ENCODE data around the gene IFFO2. TPM values are rescaled to one million over a fixed set of nuclear protein-coding genes. Genes with fewer than 3 reads are reported as not detected.

The IFFO2 gene
- total and polyA plus RNA-seq, 4 donors = 0.88 to 7.4 (median 3.0) TPM

DNA sequence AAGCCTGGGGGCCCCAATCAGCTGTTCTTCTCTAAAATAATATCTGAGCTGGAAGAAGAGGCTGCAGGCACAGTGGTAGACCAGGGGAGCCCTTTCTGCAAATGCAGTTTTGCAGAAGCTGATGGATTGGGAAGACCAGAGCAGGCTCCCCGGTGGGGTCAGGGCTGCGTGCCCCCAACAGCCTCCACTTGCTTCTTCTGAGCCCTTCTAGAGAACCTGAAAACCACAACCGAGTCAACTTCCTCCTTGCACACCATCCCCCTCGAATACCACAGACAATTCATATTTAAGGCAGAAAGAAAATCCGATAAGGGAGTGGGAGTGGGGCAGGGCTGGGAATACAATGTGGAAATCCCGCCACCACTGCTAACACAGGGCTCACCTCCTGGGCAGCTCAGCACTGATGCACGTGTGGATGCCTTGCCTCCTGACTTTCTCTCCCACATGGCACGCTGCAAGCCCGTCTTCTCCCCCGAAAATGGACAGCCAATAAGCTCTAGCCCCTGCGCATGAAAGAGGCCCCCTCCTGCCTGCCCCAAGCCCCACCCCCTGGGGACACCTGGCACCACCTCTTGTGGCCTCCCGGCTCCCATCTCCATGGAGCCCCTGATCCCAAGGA, 28.7 kb downstream of the IFFO2 start:
- 76% methylated on average over 12 of the region's 12 CpGs for WGBS
- no peak for DNase-seq (ENCODE audit: low spot score)
- Histone ChIP-seq H3K9me3 (ENCODE audit: control insufficient read depth in 4 of 4, low read length in 3 of 4) (no peaks in the 10 kb centered on the region), H3K9ac (ENCODE audit: low read depth in 1 of 2, low read length in 2 of 2) (no peak overlapping the region), H3K27me3 (ENCODE audit: control insufficient read depth in 4 of 4, insufficient read depth in 4 of 4, low read length in 3 of 4) (no peaks in the 10 kb centered on the region), H3K4me3 (ENCODE audit: low read depth in 1 of 3, low read length in 3 of 3) (no peak overlapping the region), H3K36me3 (ENCODE audit: control insufficient read depth in 4 of 4, insufficient read depth in 3 of 4, low read depth in 1 of 4, low read length in 3 of 4) (no peaks in the 10 kb centered on the region), H3K27ac (ENCODE audit: low read depth in 1 of 2, low read length in 2 of 2) (peak overlapping the region in 1 of 2 donors; percentile 19), H3K4me1 (ENCODE audit: control insufficient read depth in 4 of 4, insufficient read depth in 4 of 4, low read length in 3 of 4) (peaks cover 5 to 26% (median 9%) of the 10 kb centered on the region in 4 donors)
- no peak for TF ChIP-seq GABPA (IDR thresholded peaks at IDR 0.05 in 1 of 2, conservative IDR thresholded peaks at IDR 0.05 in 1 of 2)
- TF ChIP-seq FOXA1 (IDR thresholded peaks at IDR 0.05) = no peak
- no peak for TF ChIP-seq TAF1 (conservative IDR thresholded peaks at IDR 0.05)
- TF ChIP-seq FOXA2 (IDR thresholded peaks at IDR 0.05) = no peak
- TF ChIP-seq, protein P1, sequence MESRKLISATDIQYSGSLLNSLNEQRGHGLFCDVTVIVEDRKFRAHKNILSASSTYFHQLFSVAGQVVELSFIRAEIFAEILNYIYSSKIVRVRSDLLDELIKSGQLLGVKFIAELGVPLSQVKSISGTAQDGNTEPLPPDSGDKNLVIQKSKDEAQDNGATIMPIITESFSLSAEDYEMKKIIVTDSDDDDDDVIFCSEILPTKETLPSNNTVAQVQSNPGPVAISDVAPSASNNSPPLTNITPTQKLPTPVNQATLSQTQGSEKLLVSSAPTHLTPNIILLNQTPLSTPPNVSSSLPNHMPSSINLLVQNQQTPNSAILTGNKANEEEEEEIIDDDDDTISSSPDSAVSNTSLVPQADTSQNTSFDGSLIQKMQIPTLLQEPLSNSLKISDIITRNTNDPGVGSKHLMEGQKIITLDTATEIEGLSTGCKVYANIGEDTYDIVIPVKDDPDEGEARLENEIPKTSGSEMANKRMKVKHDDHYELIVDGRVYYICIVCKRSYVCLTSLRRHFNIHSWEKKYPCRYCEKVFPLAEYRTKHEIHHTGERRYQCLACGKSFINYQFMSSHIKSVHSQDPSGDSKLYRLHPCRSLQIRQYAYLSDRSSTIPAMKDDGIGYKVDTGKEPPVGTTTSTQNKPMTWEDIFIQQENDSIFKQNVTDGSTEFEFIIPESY (IDR thresholded peaks at IDR 0.05) = no peak
- TF ChIP-seq NR2F2 (IDR thresholded peaks at IDR 0.05) = no peak
- TF ChIP-seq, protein P2, sequence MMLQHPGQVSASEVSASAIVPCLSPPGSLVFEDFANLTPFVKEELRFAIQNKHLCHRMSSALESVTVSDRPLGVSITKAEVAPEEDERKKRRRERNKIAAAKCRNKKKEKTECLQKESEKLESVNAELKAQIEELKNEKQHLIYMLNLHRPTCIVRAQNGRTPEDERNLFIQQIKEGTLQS (IDR thresholded peaks at IDR 0.05) = no peak
- no peak for TF ChIP-seq RAD21 (IDR thresholded peaks at IDR 0.05)
- no peak for TF ChIP-seq YY1 (IDR thresholded peaks at IDR 0.05)
- TF ChIP-seq, protein P3, sequence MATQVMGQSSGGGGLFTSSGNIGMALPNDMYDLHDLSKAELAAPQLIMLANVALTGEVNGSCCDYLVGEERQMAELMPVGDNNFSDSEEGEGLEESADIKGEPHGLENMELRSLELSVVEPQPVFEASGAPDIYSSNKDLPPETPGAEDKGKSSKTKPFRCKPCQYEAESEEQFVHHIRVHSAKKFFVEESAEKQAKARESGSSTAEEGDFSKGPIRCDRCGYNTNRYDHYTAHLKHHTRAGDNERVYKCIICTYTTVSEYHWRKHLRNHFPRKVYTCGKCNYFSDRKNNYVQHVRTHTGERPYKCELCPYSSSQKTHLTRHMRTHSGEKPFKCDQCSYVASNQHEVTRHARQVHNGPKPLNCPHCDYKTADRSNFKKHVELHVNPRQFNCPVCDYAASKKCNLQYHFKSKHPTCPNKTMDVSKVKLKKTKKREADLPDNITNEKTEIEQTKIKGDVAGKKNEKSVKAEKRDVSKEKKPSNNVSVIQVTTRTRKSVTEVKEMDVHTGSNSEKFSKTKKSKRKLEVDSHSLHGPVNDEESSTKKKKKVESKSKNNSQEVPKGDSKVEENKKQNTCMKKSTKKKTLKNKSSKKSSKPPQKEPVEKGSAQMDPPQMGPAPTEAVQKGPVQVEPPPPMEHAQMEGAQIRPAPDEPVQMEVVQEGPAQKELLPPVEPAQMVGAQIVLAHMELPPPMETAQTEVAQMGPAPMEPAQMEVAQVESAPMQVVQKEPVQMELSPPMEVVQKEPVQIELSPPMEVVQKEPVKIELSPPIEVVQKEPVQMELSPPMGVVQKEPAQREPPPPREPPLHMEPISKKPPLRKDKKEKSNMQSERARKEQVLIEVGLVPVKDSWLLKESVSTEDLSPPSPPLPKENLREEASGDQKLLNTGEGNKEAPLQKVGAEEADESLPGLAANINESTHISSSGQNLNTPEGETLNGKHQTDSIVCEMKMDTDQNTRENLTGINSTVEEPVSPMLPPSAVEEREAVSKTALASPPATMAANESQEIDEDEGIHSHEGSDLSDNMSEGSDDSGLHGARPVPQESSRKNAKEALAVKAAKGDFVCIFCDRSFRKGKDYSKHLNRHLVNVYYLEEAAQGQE (IDR thresholded peaks at IDR 0.05) = no peak
- no peak for TF ChIP-seq RXRA (IDR thresholded peaks at IDR 0.05)

DNA sequence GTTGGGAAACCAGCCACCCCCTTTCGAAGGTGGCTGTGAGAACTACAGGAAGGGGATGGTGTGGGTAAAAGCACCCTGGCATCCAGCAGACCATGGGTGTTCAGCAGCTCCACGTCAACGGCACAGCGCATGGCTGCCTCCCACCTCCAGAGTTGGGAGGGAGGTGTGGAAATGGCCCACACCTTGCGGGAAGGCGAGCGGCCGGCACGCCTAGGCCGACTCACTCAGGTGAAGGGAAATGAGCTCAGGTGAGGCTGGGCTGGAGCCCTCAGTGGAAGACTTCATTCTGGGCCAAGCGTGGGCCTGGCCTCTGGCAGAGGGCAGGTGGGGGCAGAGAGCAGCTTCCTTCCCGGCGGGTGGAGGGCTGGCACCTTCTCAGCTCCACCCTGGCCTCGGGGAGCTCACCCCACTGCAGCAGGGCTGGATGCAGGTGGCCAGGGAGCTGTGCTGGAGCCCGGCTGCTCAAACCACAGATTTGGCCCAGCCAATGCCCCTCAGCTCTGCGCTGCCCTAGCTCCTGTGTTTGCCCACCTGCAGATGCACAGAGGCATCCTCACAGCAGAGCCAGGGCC, 29.3 kb downstream of the IFFO2 start:
- Histone ChIP-seq H3K9ac (ENCODE audit: low read depth in 1 of 2, low read length in 2 of 2) (peak overlapping the region in 1 of 2 donors; percentile 21), H3K27ac (ENCODE audit: low read depth in 1 of 2, low read length in 2 of 2) (peak overlapping the region; percentile 50 to 78), H3K4me3 (ENCODE audit: low read depth in 1 of 3, low read length in 3 of 3) (no peak overlapping the region), H3K36me3 (ENCODE audit: control insufficient read depth in 4 of 4, insufficient read depth in 3 of 4, low read depth in 1 of 4, low read length in 3 of 4) (no peaks in the 10 kb centered on the region), H3K9me3 (ENCODE audit: control insufficient read depth in 4 of 4, low read length in 3 of 4) (no peaks in the 10 kb centered on the region), H3K4me1 (ENCODE audit: control insufficient read depth in 4 of 4, insufficient read depth in 4 of 4, low read length in 3 of 4) (peaks cover 8 to 29% (median 14%) of the 10 kb centered on the region in 4 donors), H3K27me3 (ENCODE audit: control insufficient read depth in 4 of 4, insufficient read depth in 4 of 4, low read length in 3 of 4) (no peaks in the 10 kb centered on the region)
- no peak for DNase-seq (ENCODE audit: low spot score)
- TF ChIP-seq JUND (IDR thresholded peaks at IDR 0.05) (no peak), EGR1 (IDR thresholded peaks at IDR 0.05; ENCODE audit: low read depth in 2 of 2) (no peak), TAF1 (conservative IDR thresholded peaks at IDR 0.05) (no peak), HNF4G (IDR thresholded peaks at IDR 0.05) (no peak), RAD21 (IDR thresholded peaks at IDR 0.05) (no peak), RXRA (IDR thresholded peaks at IDR 0.05) (no peak), FOXA1 (IDR thresholded peaks at IDR 0.05) (no peak), HNF4A (conservative IDR thresholded peaks at IDR 0.05) (no peak), FOXA2 (IDR thresholded peaks at IDR 0.05) (no peak), NR2F2 (IDR thresholded peaks at IDR 0.05) (no peak), GABPA (IDR thresholded peaks at IDR 0.05 in 1 of 2, conservative IDR thresholded peaks at IDR 0.05 in 1 of 2) (no peak), SP1 (IDR thresholded peaks at IDR 0.05) (no peak)
- TF ChIP-seq, protein P4, sequence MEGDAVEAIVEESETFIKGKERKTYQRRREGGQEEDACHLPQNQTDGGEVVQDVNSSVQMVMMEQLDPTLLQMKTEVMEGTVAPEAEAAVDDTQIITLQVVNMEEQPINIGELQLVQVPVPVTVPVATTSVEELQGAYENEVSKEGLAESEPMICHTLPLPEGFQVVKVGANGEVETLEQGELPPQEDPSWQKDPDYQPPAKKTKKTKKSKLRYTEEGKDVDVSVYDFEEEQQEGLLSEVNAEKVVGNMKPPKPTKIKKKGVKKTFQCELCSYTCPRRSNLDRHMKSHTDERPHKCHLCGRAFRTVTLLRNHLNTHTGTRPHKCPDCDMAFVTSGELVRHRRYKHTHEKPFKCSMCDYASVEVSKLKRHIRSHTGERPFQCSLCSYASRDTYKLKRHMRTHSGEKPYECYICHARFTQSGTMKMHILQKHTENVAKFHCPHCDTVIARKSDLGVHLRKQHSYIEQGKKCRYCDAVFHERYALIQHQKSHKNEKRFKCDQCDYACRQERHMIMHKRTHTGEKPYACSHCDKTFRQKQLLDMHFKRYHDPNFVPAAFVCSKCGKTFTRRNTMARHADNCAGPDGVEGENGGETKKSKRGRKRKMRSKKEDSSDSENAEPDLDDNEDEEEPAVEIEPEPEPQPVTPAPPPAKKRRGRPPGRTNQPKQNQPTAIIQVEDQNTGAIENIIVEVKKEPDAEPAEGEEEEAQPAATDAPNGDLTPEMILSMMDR (IDR thresholded peaks at IDR 0.05; ENCODE audit: low read depth, low read length, missing input control) = no peak
- TF ChIP-seq, protein P2 (IDR thresholded peaks at IDR 0.05) = no peak
- TF ChIP-seq, protein P5, sequence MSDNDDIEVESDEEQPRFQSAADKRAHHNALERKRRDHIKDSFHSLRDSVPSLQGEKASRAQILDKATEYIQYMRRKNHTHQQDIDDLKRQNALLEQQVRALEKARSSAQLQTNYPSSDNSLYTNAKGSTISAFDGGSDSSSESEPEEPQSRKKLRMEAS (IDR thresholded peaks at IDR 0.05) = no peak
- TF ChIP-seq, protein P3 (IDR thresholded peaks at IDR 0.05) = no peak
- WGBS = 74% methylated on average over 16 of the region's 16 CpGs

Data from liver (tissue), 9 donors.